Lower leg skin (tissue), 3 donors: ENCODE measurements around the gene GRIN2A.

Source experiments
- CTCF ChIP-seq, 3 donors: fragments of 450-650 bp; IDR thresholded peaks; one replicate each; pipeline ENCODE4 v1.5.1; 2016; ENCODE audit warnings: antibody characterized with exemption in 3 of 3, mild to moderate bottlenecking in 3 of 3, moderate library complexity in 2 of 3
- POLR2A ChIP-seq, 2 donors: fragments of 450-650 bp; IDR thresholded peaks; one replicate each; pipeline ENCODE4 v1.6.1; 2016 to 2017; ENCODE audit warnings: antibody characterized with exemption in 2 of 2, mild to moderate bottlenecking in 1 of 2, moderate library complexity in 1 of 2

GRCh38 chr16:9860876-9861275 is 321.4 kb downstream of the GRIN2A start:
- no peak for TF ChIP-seq CTCF (IDR thresholded peaks at IDR 0.05)
- TF ChIP-seq POLR2A (IDR thresholded peaks at IDR 0.05) = no peak
